ENCODE results near the gene OR2T27. TPM values are rescaled to one million over a fixed set of nuclear protein-coding genes. Genes with fewer than 3 reads are reported as not detected.

OR2T27 gene
- total and polyA plus RNA-seq, 2 of the 4 experiments (the other 2 are of a cell fraction) = not detected

DNA sequence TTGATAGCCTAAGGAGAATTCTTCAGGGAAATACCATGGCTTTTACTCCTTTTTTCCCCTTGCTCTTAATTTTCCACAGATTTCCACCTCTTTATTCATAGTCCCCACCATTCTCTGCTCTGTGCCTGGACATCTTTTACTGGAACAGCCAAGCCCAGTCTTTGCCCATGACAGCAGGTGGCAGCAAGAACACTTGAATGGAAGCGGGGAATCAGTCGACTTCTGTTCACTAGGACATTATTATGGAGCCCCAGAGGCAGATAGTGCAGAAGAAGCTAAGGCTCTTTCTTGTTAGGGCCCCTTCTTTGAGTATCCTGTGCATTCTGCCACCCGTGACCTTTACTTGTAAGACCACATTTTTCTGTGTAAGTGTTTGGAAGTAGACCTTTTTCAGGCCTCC lies 40.9 kb upstream of the OR2T27 start:
- H3K23ac ChIP-seq (ENCODE audit: low read depth, low read length) = no peak overlapping the region
- H2BK5ac ChIP-seq (ENCODE audit: low read depth, low read length, poor library complexity, severe bottlenecking) = no peak overlapping the region
- no peaks in the 10 kb centered on the region for H3K27me3 ChIP-seq (ENCODE audit: control insufficient read depth, insufficient read depth, low read length)
- CTCF ChIA-PET = no interaction called here
- no peak overlapping the region for H2AK5ac ChIP-seq (ENCODE audit: low read depth, low read length)
- H2BK20ac ChIP-seq (ENCODE audit: low read depth, low read length) = no peak overlapping the region
- no peaks in the 10 kb centered on the region for H3K79me1 ChIP-seq (ENCODE audit: low read depth in 1 of 2, low read length in 2 of 2)
- no peaks in the 10 kb centered on the region for H3K36me3 ChIP-seq (ENCODE audit: control insufficient read depth, insufficient read depth, low read length)
- no peaks in the 10 kb centered on the region for H3K9me1 ChIP-seq (ENCODE audit: insufficient read depth, low read length)
- DNase-seq = no peak
- H4K91ac ChIP-seq (ENCODE audit: insufficient read depth, low read depth, low read length) = no peak overlapping the region
- no CpG with 5 or more reads among the region's 3 CpGs for WGBS, 2 experiments (ENCODE audit: extremely low coverage in 2 of 2, insufficient read length in 1 of 2)
- no peak overlapping the region for H2BK15ac ChIP-seq (ENCODE audit: low read depth, low read length)
- no peaks in the 10 kb centered on the region for H4K20me1 ChIP-seq (ENCODE audit: insufficient read depth, low read length)
- no peak overlapping the region for H3K9ac ChIP-seq (ENCODE audit: low read depth, low read length)
- no peak overlapping the region for H3K14ac ChIP-seq (replicated peaks; ENCODE audit: low read depth, low read length)
- H4K5ac ChIP-seq (ENCODE audit: low read depth, low read length) = no peak overlapping the region
- TF ChIP-seq BHLHE40 (IDR thresholded peaks at IDR 0.05; ENCODE audit: low read depth, low read length) (no peak), USF2 (IDR thresholded peaks at IDR 0.05; ENCODE audit: low read depth, low read length) (no peak), MAFK (IDR thresholded peaks at IDR 0.05; ENCODE audit: low read depth, low read length) (no peak), POLR2A (IDR thresholded peaks at IDR 0.05; ENCODE audit: low read depth, low read length) (no peak), SMC3 (IDR thresholded peaks at IDR 0.05; ENCODE audit: low read depth, low read length) (no peak), MAZ (IDR thresholded peaks at IDR 0.05; ENCODE audit: borderline replicate concordance, low read depth, low read length) (no peak), MXI1 (IDR thresholded peaks at IDR 0.05; ENCODE audit: borderline replicate concordance, low read depth, low read length) (no peak)
- TF ChIP-seq, protein P1, sequence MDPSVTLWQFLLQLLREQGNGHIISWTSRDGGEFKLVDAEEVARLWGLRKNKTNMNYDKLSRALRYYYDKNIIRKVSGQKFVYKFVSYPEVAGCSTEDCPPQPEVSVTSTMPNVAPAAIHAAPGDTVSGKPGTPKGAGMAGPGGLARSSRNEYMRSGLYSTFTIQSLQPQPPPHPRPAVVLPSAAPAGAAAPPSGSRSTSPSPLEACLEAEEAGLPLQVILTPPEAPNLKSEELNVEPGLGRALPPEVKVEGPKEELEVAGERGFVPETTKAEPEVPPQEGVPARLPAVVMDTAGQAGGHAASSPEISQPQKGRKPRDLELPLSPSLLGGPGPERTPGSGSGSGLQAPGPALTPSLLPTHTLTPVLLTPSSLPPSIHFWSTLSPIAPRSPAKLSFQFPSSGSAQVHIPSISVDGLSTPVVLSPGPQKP (IDR thresholded peaks at IDR 0.05; ENCODE audit: borderline replicate concordance, low read depth, low read length) = no peak
- H2BK120ac ChIP-seq (ENCODE audit: low read depth, low read length) = no peak overlapping the region
- no peak overlapping the region for H3K4ac ChIP-seq (ENCODE audit: low read depth, low read length)
- peaks cover 24% of the 10 kb centered on the region for H3K9me3 ChIP-seq (ENCODE audit: control insufficient read depth, insufficient read depth, low read length)
- H3K18ac ChIP-seq (ENCODE audit: low read depth, low read length) = no peak overlapping the region
- dilution Hi-C loops (cut with HindIII; ENCODE audit: low sequenced_read_pairs, unreplicated experiment) (no loop called here), intact Hi-C loops (cut with micrococcal nuclease) (no loop called here), in situ Hi-C loops (cut with MboI; ENCODE audit: low sequenced_read_pairs) (no loop called here)
- H3K56ac ChIP-seq (ENCODE audit: extremely low read depth, insufficient read depth, low read length) = no peak overlapping the region
- POLR2A ChIA-PET (ENCODE audit: unreplicated experiment) = no interaction called here
- no peak overlapping the region for H2AFZ ChIP-seq (replicated peaks; ENCODE audit: low read length, poor library complexity)
- no peak overlapping the region for H3K4me2 ChIP-seq (ENCODE audit: low read depth, low read length)
- no peak overlapping the region for H2AK9ac ChIP-seq (replicated peaks; ENCODE audit: low read depth, low read length, poor library complexity)
- H3K4me1 ChIP-seq (ENCODE audit: control insufficient read depth, insufficient read depth, low read length) = no peaks in the 10 kb centered on the region
- H3K4me3 ChIP-seq (ENCODE audit: insufficient read depth, low read depth, low read length) = no peak overlapping the region
- ATAC-seq (ENCODE audit: low read depth) = no peak
- H3K27ac ChIP-seq (ENCODE audit: insufficient read depth, low read length) = no peak overlapping the region
- H4K8ac ChIP-seq (ENCODE audit: low read depth in 2 of 2, low read length in 2 of 2) = no peak overlapping the region
- no TSS peak for BruUV-seq (replicated peaks)

All from IMR-90 (cell line).